OCI-LY7 (cell line): ENCODE data around the gene KRT12. TPM values are rescaled to one million over a fixed set of nuclear protein-coding genes. Genes with fewer than 3 reads are reported as not detected.

Experiments used
- BruUV-seq: library from RNA; stranded (reverse); fragments of 400-500 nt; replicated peaks from 2 replicates; lab custom pipeline; 2021; lab: Mats Ljungman, UMichigan
- CTCF ChIA-PET: fragments of 300-600 bp; sonication (Branson Sonifier 250); formaldehyde crosslinking; loops from one replicate; lab custom pipeline; 2022; ENCODE audit warnings: antibody characterized with exemption; ENCODE audit not compliant: unreplicated experiment; lab: Charles Lee
- POLR2A ChIA-PET: fragments of 300-600 bp; sonication (Branson Sonifier 250); formaldehyde crosslinking; loops from one replicate; lab custom pipeline; 2022; ENCODE audit warnings: antibody characterized with exemption; lab: Charles Lee
- DNase-seq: peaks from one replicate; pipeline ENCODE4 v3.0.0-alpha.2; 2015; ENCODE audit warnings: low spot score
- H2AFZ ChIP-seq: fragments of 200-600 bp; sonication (generic), shearing (Covaris generic); 2 replicates; pipeline ENCODE4 v1.6.1; 2014; ENCODE audit warnings: mild to moderate bottlenecking, antibody characterized with exemption, low read length, moderate library complexity
- H3K27ac ChIP-seq: fragments of 200-600 bp; sonication (generic); 2 replicates; pipeline ENCODE4 v1.5.1; 2014; ENCODE audit warnings: mixed run types, low read depth, mild to moderate bottlenecking, moderate library complexity, low read length, inconsistent platforms; ENCODE audit not compliant: poor library complexity, severe bottlenecking
- H3K36me3 ChIP-seq: fragments of 200-600 bp; sonication (generic); 2 replicates; pipeline ENCODE4 v1.6.1; 2014; ENCODE audit warnings: mild to moderate bottlenecking, antibody characterized with exemption, low read length, moderate library complexity, mixed read lengths; ENCODE audit not compliant: insufficient read depth
- H3K4me1 ChIP-seq: fragments of 200-600 bp; sonication (generic); 2 replicates; pipeline ENCODE4 v1.5.1; 2014; ENCODE audit warnings: mild to moderate bottlenecking, low read length; ENCODE audit not compliant: insufficient read depth, poor library complexity, severe bottlenecking
- H3K4me2 ChIP-seq: fragments of 200-600 bp; sonication (generic); 2 replicates; pipeline ENCODE4 v1.6.1; 2014; ENCODE audit warnings: mild to moderate bottlenecking, low read length
- H3K4me3 ChIP-seq: fragments of 200-600 bp; sonication (generic); 2 replicates; pipeline ENCODE4 v1.5.1; 2014; ENCODE audit warnings: mild to moderate bottlenecking, low read depth, low read length; ENCODE audit not compliant: poor library complexity, severe bottlenecking
- H3K79me2 ChIP-seq: fragments of 200-600 bp; sonication (generic); 2 replicates; pipeline ENCODE4 v1.6.1; 2016; ENCODE audit warnings: low read depth, mild to moderate bottlenecking, low read length, moderate library complexity, mixed read lengths; ENCODE audit not compliant: insufficient read depth
- H3K9me2 ChIP-seq: fragments of 200-600 bp; sonication (generic); 2 replicates; pipeline ENCODE4 v1.6.1; 2016; ENCODE audit warnings: mild to moderate bottlenecking, low read length, mixed read lengths; ENCODE audit not compliant: insufficient read depth
- H3K9me3 ChIP-seq: fragments of 200-600 bp; sonication (generic); 2 replicates; pipeline ENCODE4 v1.6.1; 2014; ENCODE audit warnings: mild to moderate bottlenecking, mixed run types, low read length, mixed read lengths
- H4K20me1 ChIP-seq: fragments of 200-600 bp; sonication (generic); 2 replicates; pipeline ENCODE4 v1.6.1; 2014; ENCODE audit warnings: mild to moderate bottlenecking, antibody characterized with exemption, low read length, moderate library complexity, mixed read lengths; ENCODE audit not compliant: insufficient read depth
- EZH2phosphoT487 ChIP-seq: fragments of 200-600 bp; sonication (generic); IDR thresholded peaks from 2 replicates; pipeline ENCODE4 v1.6.1; 2018; ENCODE audit warnings: low read depth, borderline replicate concordance, mild to moderate bottlenecking, mixed run types, antibody characterized with exemption, low read length, moderate library complexity, mixed read lengths
- intact Hi-C: fragments of 100-400 bp; cut with micrococcal nuclease; formaldehyde crosslinking; loops from one replicate; pipeline ENCODE4 v1.10.0; 2022; ENCODE audit not compliant: unreplicated experiment
- total RNA-seq, 2 experiments: library from RNA; depleted of rRNA in 1 of 2; stranded (reverse); fragments of >200 nt in 1 of 2; shearing (Covaris generic) in 1 of 2; gene quantifications; 2 replicates each; pipeline ENCODE4 v1.2.3, GENCODE V29; 2014 to 2022
- TF ChIP-seq, protein P1 (sequence below): fragments of 200-600 bp; sonication (generic); conservative IDR thresholded peaks from 2 replicates; pipeline ENCODE4 v1.5.1; 2014; ENCODE audit warnings: mild to moderate bottlenecking, antibody characterized with exemption, low read length, moderate library complexity, mixed read lengths

The KRT12 gene
- total RNA-seq, 2 experiments from 2014 or later: not detected

- Histone ChIP-seq H3K4me3 (no peak overlapping the region), H3K79me2 (no peaks in the 10 kb centered on the region), H4K20me1 (no peaks in the 10 kb centered on the region), H2AFZ (no peak overlapping the region), H3K9me3 (no peaks in the 10 kb centered on the region), H3K36me3 (no peaks in the 10 kb centered on the region), H3K9me2 (no peaks in the 10 kb centered on the region), H3K4me2 (no peak overlapping the region), H3K4me1 (no peaks in the 10 kb centered on the region), H3K27ac (no peak overlapping the region)
- BruUV-seq: no TSS peak
- no peak for DNase-seq
- no peak for TF ChIP-seq EZH2phosphoT487
- TF ChIP-seq, protein P1, sequence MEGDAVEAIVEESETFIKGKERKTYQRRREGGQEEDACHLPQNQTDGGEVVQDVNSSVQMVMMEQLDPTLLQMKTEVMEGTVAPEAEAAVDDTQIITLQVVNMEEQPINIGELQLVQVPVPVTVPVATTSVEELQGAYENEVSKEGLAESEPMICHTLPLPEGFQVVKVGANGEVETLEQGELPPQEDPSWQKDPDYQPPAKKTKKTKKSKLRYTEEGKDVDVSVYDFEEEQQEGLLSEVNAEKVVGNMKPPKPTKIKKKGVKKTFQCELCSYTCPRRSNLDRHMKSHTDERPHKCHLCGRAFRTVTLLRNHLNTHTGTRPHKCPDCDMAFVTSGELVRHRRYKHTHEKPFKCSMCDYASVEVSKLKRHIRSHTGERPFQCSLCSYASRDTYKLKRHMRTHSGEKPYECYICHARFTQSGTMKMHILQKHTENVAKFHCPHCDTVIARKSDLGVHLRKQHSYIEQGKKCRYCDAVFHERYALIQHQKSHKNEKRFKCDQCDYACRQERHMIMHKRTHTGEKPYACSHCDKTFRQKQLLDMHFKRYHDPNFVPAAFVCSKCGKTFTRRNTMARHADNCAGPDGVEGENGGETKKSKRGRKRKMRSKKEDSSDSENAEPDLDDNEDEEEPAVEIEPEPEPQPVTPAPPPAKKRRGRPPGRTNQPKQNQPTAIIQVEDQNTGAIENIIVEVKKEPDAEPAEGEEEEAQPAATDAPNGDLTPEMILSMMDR: no peak
- CTCF ChIA-PET: no interaction called here
- intact Hi-C loops: no loop called here
- POLR2A ChIA-PET: no interaction called here
Measured at GRCh38 chr17:40872416-40872815, 5.4 kb upstream of the KRT12 start.

GRCh38 chr17:40871316-40871715 is 4.3 kb upstream of the KRT12 start:
- CTCF ChIA-PET: no interaction called here

GRCh38 chr17:40870136-40870535 is 3.1 kb upstream of the KRT12 start:
- H3K79me2 ChIP-seq: no peaks in the 10 kb centered on the region
- POLR2A ChIA-PET: no interaction called here
- no peak overlapping the region for H3K4me2 ChIP-seq
- no peak overlapping the region for H3K27ac ChIP-seq
- intact Hi-C loops: no loop called here
- no peaks in the 10 kb centered on the region for H4K20me1 ChIP-seq
- H3K4me1 ChIP-seq: no peaks in the 10 kb centered on the region
- H2AFZ ChIP-seq: no peak overlapping the region
- no peaks in the 10 kb centered on the region for H3K36me3 ChIP-seq
- no TSS peak for BruUV-seq
- H3K9me2 ChIP-seq: no peaks in the 10 kb centered on the region
- DNase-seq: no peak
- CTCF ChIA-PET: no interaction called here
- H3K4me3 ChIP-seq: no peak overlapping the region
- no peaks in the 10 kb centered on the region for H3K9me3 ChIP-seq
- no peak for TF ChIP-seq EZH2phosphoT487

More at GRCh38 chr17:40871316-40871715, 4.3 kb upstream of the KRT12 start:
- Histone ChIP-seq H3K27ac (no peak overlapping the region), H3K4me1 (no peaks in the 10 kb centered on the region), H3K4me2 (no peak overlapping the region), H3K4me3 (no peak overlapping the region), H2AFZ (no peak overlapping the region), H3K9me3 (no peaks in the 10 kb centered on the region), H3K36me3 (no peaks in the 10 kb centered on the region), H3K9me2 (no peaks in the 10 kb centered on the region), H3K79me2 (no peaks in the 10 kb centered on the region), H4K20me1 (no peaks in the 10 kb centered on the region)
- no peak for DNase-seq
- no peak for TF ChIP-seq EZH2phosphoT487
- TF ChIP-seq, protein P1: no peak
- no TSS peak for BruUV-seq
- POLR2A ChIA-PET: interaction anchor here (0.5 kb wide), 1 partner anchor 238 kb away, joined by 3 read pairs; no protein-coding TSS in a partner anchor
- intact Hi-C loops: no loop called here
